Transverse colon (tissue), 4 donors: ENCODE measurements around the gene HCST. TPM values are rescaled to one million over a fixed set of nuclear protein-coding genes. Genes with fewer than 3 reads are reported as not detected.

ENCODE experiments used
- DNase-seq: peaks from one replicate; pipeline ENCODE4 v3.0.0-alpha.2; 2019
- H3K27ac ChIP-seq, 4 donors: fragments of 200-600 bp; sonication (generic); 2 replicates each; pipeline ENCODE4 v1.5.1; 2016 to 2018; ENCODE audit warnings: inconsistent platforms in 4 of 4
- H3K27me3 ChIP-seq: fragments of 200-600 bp; sonication (generic); 2 replicates; pipeline ENCODE4 v1.5.1; 2017; ENCODE audit warnings: inconsistent platforms
- H3K36me3 ChIP-seq, 4 donors: fragments of 200-600 bp; sonication (generic); 2 replicates each; pipeline ENCODE4 v1.5.1; 2017 to 2019; ENCODE audit warnings: inconsistent platforms in 4 of 4
- H3K4me1 ChIP-seq, 4 donors: fragments of 200-600 bp; sonication (generic); 2 replicates each; pipeline ENCODE4 v1.5.1; 2017 to 2020; ENCODE audit warnings: inconsistent platforms in 4 of 4
- H3K4me3 ChIP-seq, 4 donors: fragments of 200-600 bp; sonication (generic); 1 replicate in 1 of 4; 2 replicates in 3 of 4; pipeline versions ENCODE4 v1.5.1 to v1.6.1; 2017 to 2019; ENCODE audit warnings: inconsistent platforms in 4 of 4
- H3K9me3 ChIP-seq, 2 donors: fragments of 200-600 bp; sonication (generic); 2 replicates each; pipeline ENCODE4 v1.5.1; 2017 to 2019; ENCODE audit warnings: inconsistent platforms in 2 of 2
- CTCF ChIP-seq, 5 experiments: fragments of 200-600 bp in 3 of 5; fragments of 450-650 bp in 2 of 5; sonication (generic) in 3 of 5; IDR thresholded peaks; 1 replicate in 2 of 5; 2 replicates in 3 of 5; pipeline ENCODE4 v1.5.1; 2016 to 2017; ENCODE audit warnings: antibody characterized with exemption in 5 of 5, inconsistent platforms in 3 of 5, mild to moderate bottlenecking in 2 of 5, moderate library complexity in 1 of 5
- EP300 ChIP-seq: sonication (generic); formaldehyde crosslinking; IDR thresholded peaks from one replicate; pipeline ENCODE4 v1.6.1; 2017; ENCODE audit warnings: antibody characterized with exemption, low read depth
- POLR2A ChIP-seq: fragments of 450-650 bp; IDR thresholded peaks from one replicate; pipeline ENCODE4 v1.6.1; 2016; ENCODE audit warnings: antibody characterized with exemption, mild to moderate bottlenecking, moderate library complexity
- POLR2AphosphoS5 ChIP-seq, 3 donors: sonication (generic); formaldehyde crosslinking; IDR thresholded peaks; one replicate each; pipeline ENCODE4 v1.6.1; 2016; ENCODE audit warnings: antibody characterized with exemption in 3 of 3
- WGBS, 2 donors: methylation state at CpG; one replicate each; pipeline ENCODE4 v1.1.5; 2018; ENCODE audit warnings: low coverage in 1 of 2; 5-methylcytosine and 5-hydroxymethylcytosine counted together
- in situ Hi-C, 4 donors: fragments of 200-750 bp; cut with MboI; loops; one replicate each; pipeline versions ENCODE4 v1.15.0 to v1.15.1; 2017; ENCODE audit warnings: low sequenced_read_pairs in 3 of 4, low pct_ligation_motif_present in 1 of 4, low pct_unique_long_range_greater_than_20kb in 1 of 4
- intact Hi-C: fragments of 100-400 bp; cut with DNase I; formaldehyde crosslinking; loops from one replicate; pipeline ENCODE4 v1.15.1; 2023; ENCODE audit warnings: low total_unique reads
- total RNA-seq, 4 donors: library from RNA; depleted of rRNA; stranded (reverse); fragments of >200 nt; gene quantifications; one replicate each; pipeline ENCODE4 v1.1.0, GENCODE V29; 2016

HCST gene
- total RNA-seq, 4 donors from 2014 or later = 9.4 TPM; not detected in 3

GRCh38 chr19:35936738-35937268 lies 34.5 kb downstream of the HCST start:
- in situ Hi-C loops (loop anchor here in 3 of 4 donors (10.0 kb wide), 2 partner anchors 52 to 242 kb away; no protein-coding TSS in a partner anchor), intact Hi-C loops (loop anchor here (10.0 kb wide), 1 partner anchor 192 kb away; the partner anchor contains the start of genes IGFLR1, LIN37, PSENEN and U2AF1L4)
- TF ChIP-seq CTCF (IDR thresholded peaks at IDR 0.05) = no peak
- TF ChIP-seq EP300 = no peak
- no peak for TF ChIP-seq POLR2AphosphoS5 (IDR thresholded peaks at IDR 0.05)
- no peak for TF ChIP-seq POLR2A

GRCh38 chr19:35937345-35938281 lies 35.3 kb downstream of the HCST start:
- H3K27me3 ChIP-seq = no peaks in the 10 kb centered on the region
- in situ Hi-C loops = loop anchor here in 3 of 4 donors (10.0 kb wide), 2 partner anchors 53 to 243 kb away; no protein-coding TSS in a partner anchor
- H3K4me1 ChIP-seq = peaks cover 12 to 33% (median 32%) of the 10 kb centered on the region in 4 donors
- TF ChIP-seq CTCF (IDR thresholded peaks at IDR 0.05) (no peak), EP300 (no peak), POLR2A (no peak), POLR2AphosphoS5 (IDR thresholded peaks at IDR 0.05) (no peak)
- no peak for DNase-seq
- H3K4me3 ChIP-seq = peak overlapping the region; percentile 64 to 93 (median 77)
- 57 to 82% methylated on average over 2 to 11 of the region's 14 CpGs for WGBS, 2 donors
- H3K27ac ChIP-seq = peak overlapping the region in 3 of 4 donors; percentile 78 to 90 (median 86)
- no peaks in the 10 kb centered on the region for H3K9me3 ChIP-seq
- no peaks in the 10 kb centered on the region for H3K36me3 ChIP-seq
- intact Hi-C loops = loop anchor here (10.0 kb wide), 1 partner anchor 193 kb away; the partner anchor contains the start of genes IGFLR1, LIN37, PSENEN and U2AF1L4

More at GRCh38 chr19:35936738-35937268, 34.5 kb downstream of the HCST start:
- Histone ChIP-seq H3K36me3 (no peaks in the 10 kb centered on the region), H3K4me3 (peak overlapping the region; percentile 64 to 93 (median 77)), H3K27me3 (no peaks in the 10 kb centered on the region), H3K4me1 (peaks cover 12 to 34% (median 33%) of the 10 kb centered on the region in 4 donors), H3K27ac (peak overlapping the region; percentile 78 to 90 (median 82)), H3K9me3 (no peaks in the 10 kb centered on the region)
- DNase-seq = no peak
- 18% methylated on average over 10 of the region's 11 CpGs; no CpG with 5 or more reads in 1 of the 2 donors for WGBS, 2 donors

GRCh38 chr19:35938282-35939224 lies 36.2 kb downstream of the HCST start:
- in situ Hi-C loops = loop anchor here in 3 of 4 donors (10.0 kb wide), 2 partner anchors 54 to 244 kb away; no protein-coding TSS in a partner anchor
- intact Hi-C loops = loop anchor here (10.0 kb wide), 1 partner anchor 194 kb away; the partner anchor contains the start of genes IGFLR1, LIN37, PSENEN and U2AF1L4
- Histone ChIP-seq H3K4me1 (peaks cover 12 to 33% (median 32%) of the 10 kb centered on the region in 4 donors), H3K36me3 (no peaks in the 10 kb centered on the region), H3K27ac (no peak overlapping the region), H3K4me3 (peak overlapping the region in 1 of 4 donors; percentile 73), H3K27me3 (no peaks in the 10 kb centered on the region), H3K9me3 (no peaks in the 10 kb centered on the region)
- WGBS, 2 donors = 78 to 81% methylated on average over 11 to 13 of the region's 13 CpGs
- no peak for TF ChIP-seq EP300
- TF ChIP-seq POLR2A = no peak
- no peak for TF ChIP-seq POLR2AphosphoS5 (IDR thresholded peaks at IDR 0.05)
- TF ChIP-seq CTCF (IDR thresholded peaks at IDR 0.05) = no peak
- no peak for DNase-seq
